Right cardiac atrium (tissue), 5 donors: Measurements from ENCODE around the gene LNPEP. TPM values are rescaled to one million over a fixed set of nuclear protein-coding genes. Genes with fewer than 3 reads are reported as not detected.

Experiments
- ATAC-seq, 2 donors: fragments of 200-7000 bp; cut with Tn5 transposase; one replicate each; pipeline versions ENCODE4 v1.8.0 to v1.9.1; 2020; ENCODE audit warnings: moderate library complexity in 2 of 2, mild to moderate bottlenecking in 1 of 2
- DNase-seq, 3 donors: peaks; one replicate each; pipeline ENCODE4 v3.0.0-alpha.2; 2020
- H3K27ac ChIP-seq: one replicate; pipeline ENCODE4 v1.5.1; 2013; ENCODE audit warnings: mild to moderate bottlenecking, low read length, control low read depth, moderate library complexity
- H3K27me3 ChIP-seq: one replicate; pipeline ENCODE4 v1.6.1; 2013; ENCODE audit not compliant: control insufficient read depth, insufficient read depth
- H3K4me1 ChIP-seq: one replicate; pipeline ENCODE4 v1.6.1; 2013; ENCODE audit warnings: low read length; ENCODE audit not compliant: control insufficient read depth, insufficient read depth
- H3K4me3 ChIP-seq: one replicate; pipeline ENCODE4 v1.5.1; 2013; ENCODE audit warnings: low read length, control low read depth
- H3K9me3 ChIP-seq: one replicate; pipeline ENCODE4 v1.6.1; 2013; ENCODE audit warnings: low read length; ENCODE audit not compliant: control insufficient read depth
- WGBS: extraction: QIAGEN DNeasy Blood & Tissue Kit; methylation state at CpG from one replicate; pipeline ENCODE4 v1.1.7; 2013; 5-methylcytosine and 5-hydroxymethylcytosine counted together
- intact Hi-C, 4 donors: fragments of 100-400 bp; cut with DNase I; formaldehyde crosslinking; loops; one replicate each; pipeline versions ENCODE4 v1.11.0 to v1.14.0; 2022 to 2023
- polyA plus RNA-seq: library from polyadenylated mRNA; stranded (reverse); fragments of 200-250 nt; gene quantifications from one replicate; pipeline ENCODE4 v1.2.3, GENCODE V29; 2013
- total RNA-seq, 4 donors: library from RNA; stranded (reverse); fragmentation: NEBNext Ultra II Directional; extraction: Animal tissue kit (Norgen Biotek cat#: 25700); gene quantifications; one replicate each; pipeline ENCODE4 v1.2.1, GENCODE V29; 2021
- donor health status: healthy with polysubstance abuse.
- donor health status: DM: no; HTN: yes; CAD: no.
- donor health status: DM: no; HTN: no; CAD: no.
- donor health status: DM: no; HTN: yes; CAD: no; lungs with severe emphysema.
- donor health status: DM: yes; HTN: yes; CAD: no.

The LNPEP gene
- total and polyA plus RNA-seq, 5 donors: 15.7 to 70.1 (median 58.6) TPM

- DNase-seq (no peak), ATAC-seq (no peak)
- no peaks in the 10 kb centered on the region for H3K27me3 ChIP-seq
- H3K4me1 ChIP-seq: peaks cover 4% of the 10 kb centered on the region
- intact Hi-C loops: no loop called here
- no peak overlapping the region for H3K4me3 ChIP-seq
- H3K9me3 ChIP-seq: no peaks in the 10 kb centered on the region
- H3K27ac ChIP-seq: no peak overlapping the region
- WGBS: 95% methylated on average over 9 of the region's 9 CpGs
These were observed 6.2 kb downstream of the LNPEP start for GRCh38 chr5:96942078-96942477.

GRCh38 chr5:96942911-96943310 is 7.0 kb downstream of the LNPEP start:
- no peak overlapping the region for H3K4me3 ChIP-seq
- intact Hi-C loops: no loop called here
- H3K9me3 ChIP-seq: no peaks in the 10 kb centered on the region
- ATAC-seq: no peak
- DNase-seq: no peak
- no peak overlapping the region for H3K27ac ChIP-seq
- H3K4me1 ChIP-seq: peaks cover 4% of the 10 kb centered on the region
- H3K27me3 ChIP-seq: no peaks in the 10 kb centered on the region
- 97% methylated on average over 1 of the region's 1 CpG for WGBS

- no peak overlapping the region for H3K4me3 ChIP-seq
- no peak for ATAC-seq
- H3K4me1 ChIP-seq: peaks cover 4% of the 10 kb centered on the region
- DNase-seq: no peak
- H3K27me3 ChIP-seq: no peaks in the 10 kb centered on the region
- WGBS: 85% methylated on average over 1 of the region's 1 CpG
- intact Hi-C loops: no loop called here
- no peak overlapping the region for H3K27ac ChIP-seq
- no peaks in the 10 kb centered on the region for H3K9me3 ChIP-seq
These were observed 7.9 kb downstream of the LNPEP start for GRCh38 chr5:96943799-96944198.

- ATAC-seq: no peak
- DNase-seq: no peak
- H3K9me3 ChIP-seq: no peaks in the 10 kb centered on the region
- H3K27ac ChIP-seq: no peak overlapping the region
- no peak overlapping the region for H3K4me3 ChIP-seq
- intact Hi-C loops: no loop called here
- 88% methylated on average over 5 of the region's 5 CpGs for WGBS
- peaks cover 4% of the 10 kb centered on the region for H3K4me1 ChIP-seq
- no peaks in the 10 kb centered on the region for H3K27me3 ChIP-seq
These were observed 9.4 kb downstream of the LNPEP start for GRCh38 chr5:96945144-96945897.

- intact Hi-C loops: no loop called here
- ATAC-seq (no peak), DNase-seq (no peak)
- peaks cover 4% of the 10 kb centered on the region for H3K4me1 ChIP-seq
- no peaks in the 10 kb centered on the region for H3K9me3 ChIP-seq
- no peak overlapping the region for H3K27ac ChIP-seq
- no peak overlapping the region for H3K4me3 ChIP-seq
- no peaks in the 10 kb centered on the region for H3K27me3 ChIP-seq
- WGBS: 90% methylated on average over 3 of the region's 3 CpGs
These were observed 10.5 kb downstream of the LNPEP start for GRCh38 chr5:96946381-96946780.

- Histone ChIP-seq H3K27ac (peak overlapping the region; percentile 37), H3K4me1 (no peaks in the 10 kb centered on the region), H3K9me3 (no peaks in the 10 kb centered on the region), H3K4me3 (no peak overlapping the region), H3K27me3 (no peaks in the 10 kb centered on the region)
- DNase-seq: no peak
- intact Hi-C loops: no loop called here
- peak; percentile 76 to 79 for ATAC-seq
- WGBS: 59% methylated on average over 3 of the region's 3 CpGs
These were observed 16.4 kb downstream of the LNPEP start for GRCh38 chr5:96952118-96952750.

GRCh38 chr5:96952974-96953730 is 17.3 kb downstream of the LNPEP start:
- Histone ChIP-seq H3K9me3 (no peaks in the 10 kb centered on the region), H3K4me1 (no peaks in the 10 kb centered on the region), H3K27me3 (no peaks in the 10 kb centered on the region), H3K4me3 (no peak overlapping the region), H3K27ac (peak overlapping the region; percentile 33)
- WGBS: 83% methylated on average over 7 of the region's 7 CpGs
- DNase-seq (no peak), ATAC-seq (no peak)
- intact Hi-C loops: no loop called here

- H3K9me3 ChIP-seq: no peaks in the 10 kb centered on the region
- intact Hi-C loops: no loop called here
- no peak for ATAC-seq
- 73% methylated on average over 4 of the region's 4 CpGs for WGBS
- DNase-seq: no peak
- no peak overlapping the region for H3K27ac ChIP-seq
- peaks cover 2% of the 10 kb centered on the region for H3K4me1 ChIP-seq
- no peak overlapping the region for H3K4me3 ChIP-seq
- H3K27me3 ChIP-seq: no peaks in the 10 kb centered on the region
These were observed 21.6 kb downstream of the LNPEP start for GRCh38 chr5:96957254-96958049.

GRCh38 chr5:96958977-96959376 is 23.1 kb downstream of the LNPEP start:
- no peaks in the 10 kb centered on the region for H3K27me3 ChIP-seq
- H3K4me1 ChIP-seq: peaks cover 4% of the 10 kb centered on the region
- DNase-seq (no peak), ATAC-seq (no peak)
- H3K9me3 ChIP-seq: no peaks in the 10 kb centered on the region
- intact Hi-C loops: no loop called here
- no peak overlapping the region for H3K27ac ChIP-seq
- H3K4me3 ChIP-seq: no peak overlapping the region
- WGBS: 97% methylated on average over 5 of the region's 5 CpGs

GRCh38 chr5:96961053-96961452 is 25.2 kb downstream of the LNPEP start:
- Histone ChIP-seq H3K27ac (no peak overlapping the region), H3K4me1 (peaks cover 4% of the 10 kb centered on the region), H3K27me3 (no peaks in the 10 kb centered on the region), H3K4me3 (no peak overlapping the region), H3K9me3 (no peaks in the 10 kb centered on the region)
- DNase-seq (no peak), ATAC-seq (no peak)
- WGBS: 70% methylated on average over 1 of the region's 1 CpG
- intact Hi-C loops: no loop called here
